CD14-positive monocyte (primary cell): ENCODE measurements around the gene TRAF3. TPM values are rescaled to one million over a fixed set of nuclear protein-coding genes. Genes with fewer than 3 reads are reported as not detected.
A peak's percentile ranks its signal among the peaks of the same experiment; 100 is the strongest.
"Not testable (repeated sequence)": the region's sequence is repeated elsewhere in the genome, so short reads cannot be mapped to it uniquely, and the experiment has no call there.

Experiments used
- DNase-seq, 3 donors: peaks; one replicate each; pipeline ENCODE4 v3.0.0-alpha.2; 2011 to 2022
- H2AFZ ChIP-seq: 2 replicates; pipeline ENCODE4 v1.6.0; 2012; ENCODE audit warnings: mild to moderate bottlenecking, low read depth, low read length, inconsistent platforms; ENCODE audit not compliant: insufficient read depth, poor library complexity, severe bottlenecking
- H3K27ac ChIP-seq, 2 donors: 1 replicate in 1 of 2; 2 replicates in 1 of 2; pipeline ENCODE4 v1.5.1; 2012 to 2013; ENCODE audit warnings: low read length in 2 of 2, control low read depth in 1 of 2, inconsistent platforms in 1 of 2, low read depth in 1 of 2, mild to moderate bottlenecking in 1 of 2
- H3K27me3 ChIP-seq, 2 donors: one replicate each; pipeline versions ENCODE4 v1.6.0 to v1.6.1; 2011 to 2013; ENCODE audit warnings: low read length in 2 of 2; ENCODE audit not compliant: control insufficient read depth in 2 of 2, insufficient read depth in 2 of 2
- H3K36me3 ChIP-seq, 2 donors: replicated peaks in 1 of 2; 1 replicate in 1 of 2; 2 replicates in 1 of 2; pipeline versions ENCODE4 v1.5.1 to v1.6.1; 2012 to 2013; ENCODE audit warnings: low read length in 2 of 2, control low read depth in 1 of 2, inconsistent platforms in 1 of 2, mild to moderate bottlenecking in 1 of 2; ENCODE audit not compliant: insufficient read depth in 2 of 2, control insufficient read depth in 1 of 2
- H3K4me1 ChIP-seq, 2 donors: 1 replicate in 1 of 2; 2 replicates in 1 of 2; pipeline versions ENCODE4 v1.5.1 to v1.6.1; 2012 to 2013; ENCODE audit warnings: low read length in 2 of 2, control low read depth in 1 of 2, inconsistent platforms in 1 of 2, mild to moderate bottlenecking in 1 of 2, moderate library complexity in 1 of 2; ENCODE audit not compliant: insufficient read depth in 2 of 2, control insufficient read depth in 1 of 2
- H3K4me2 ChIP-seq: replicated peaks from 2 replicates; pipeline ENCODE3; 2012; ENCODE audit warnings: low read length, moderate library complexity, mild to moderate bottlenecking; ENCODE audit not compliant: poor library complexity, severe bottlenecking; ENCODE audit errors: extremely low read depth
- H3K4me3 ChIP-seq, 3 experiments: fragments of 200-600 bp in 1 of 3; sonication (generic) in 1 of 3; replicated peaks in 1 of 3; 1 replicate in 2 of 3; 2 replicates in 1 of 3; pipeline ENCODE4 v1.5.1; 2011 to 2013; ENCODE audit warnings: low read length in 3 of 3, mild to moderate bottlenecking in 3 of 3, control low read depth in 2 of 3, low read depth in 2 of 3, inconsistent platforms in 1 of 3, moderate library complexity in 1 of 3
- H3K79me2 ChIP-seq: 2 replicates; pipeline ENCODE4 v1.6.0; 2012; ENCODE audit warnings: mild to moderate bottlenecking, control low read depth, inconsistent platforms, low read length, moderate library complexity; ENCODE audit not compliant: insufficient read depth
- H3K9ac ChIP-seq: 2 replicates; pipeline ENCODE4 v1.6.0; 2017; ENCODE audit warnings: low read length, mild to moderate bottlenecking; ENCODE audit not compliant: insufficient read depth, poor library complexity, severe bottlenecking
- H3K9me3 ChIP-seq, 2 donors: replicated peaks in 1 of 2; 1 replicate in 1 of 2; 2 replicates in 1 of 2; pipeline versions ENCODE4 v1.5.1 to v1.6.1; 2012 to 2013; ENCODE audit warnings: low read length in 2 of 2, control low read depth in 1 of 2; ENCODE audit not compliant: control insufficient read depth in 1 of 2, insufficient read depth in 1 of 2
- H4K20me1 ChIP-seq: 2 replicates; pipeline ENCODE4 v1.6.0; 2012; ENCODE audit warnings: mild to moderate bottlenecking, low read length, control low read depth, moderate library complexity; ENCODE audit not compliant: insufficient read depth
- H3K27ac Mint-ChIP-seq, 7 donors: one replicate each; pipeline ENCODE4 v1.8.0; 2020; ENCODE audit warnings: mild to moderate bottlenecking in 7 of 7, mixed read lengths in 7 of 7, moderate library complexity in 6 of 7, inconsistent platforms in 2 of 7
- H3K27me3 Mint-ChIP-seq, 3 donors: one replicate each; pipeline ENCODE4 v1.8.0; 2021 to 2022; ENCODE audit warnings: low read depth in 3 of 3, mild to moderate bottlenecking in 3 of 3, mixed read lengths in 3 of 3, moderate library complexity in 3 of 3, inconsistent platforms in 1 of 3
- H3K36me3 Mint-ChIP-seq, 2 donors: one replicate each; pipeline ENCODE4 v1.8.0; 2020; ENCODE audit warnings: mixed read lengths in 2 of 2, inconsistent platforms in 1 of 2, mild to moderate bottlenecking in 1 of 2
- H3K4me1 Mint-ChIP-seq: one replicate; pipeline ENCODE4 v1.8.0; 2020; ENCODE audit warnings: mild to moderate bottlenecking, mixed read lengths
- H3K4me3 Mint-ChIP-seq, 2 donors: one replicate each; pipeline ENCODE4 v1.8.0; 2020; ENCODE audit warnings: mild to moderate bottlenecking in 2 of 2, mixed read lengths in 2 of 2, moderate library complexity in 1 of 2
- H3K9me3 Mint-ChIP-seq, 7 donors: one replicate each; pipeline ENCODE4 v1.8.0; 2020 to 2022; ENCODE audit warnings: mixed read lengths in 7 of 7, mild to moderate bottlenecking in 6 of 7, moderate library complexity in 6 of 7, inconsistent platforms in 2 of 7
- CTCF ChIP-seq: fragments of 200-600 bp; IDR thresholded peaks from one replicate; pipeline ENCODE4 v1.8.0; 2022; ENCODE audit warnings: antibody characterized with exemption, mild to moderate bottlenecking
- WGBS: methylation state at CpG from one replicate; pipeline ENCODE4 v1.1.5; 2013; ENCODE audit warnings: missing lambda C conversion rate; ENCODE audit not compliant: insufficient coverage; 5-methylcytosine and 5-hydroxymethylcytosine counted together
- intact Hi-C, 2 donors: fragments of 100-400 bp; cut with micrococcal nuclease; formaldehyde crosslinking; loops; one replicate each; pipeline versions ENCODE4 v1.15.0 to v1.15.1; 2023
- polyA plus RNA-seq, 3 donors: library from polyadenylated mRNA; depleted of rRNA in 1 of 3; unstranded in 2 of 3; stranded (reverse) in 1 of 3; fragments of 300-500 nt in 2 of 3; fragments of >200 nt in 1 of 3; fragmentation: Illumina TruSeq in 2 of 3; gene quantifications; 1 replicate in 2 of 3; 2 replicates in 1 of 3; pipeline ENCODE4 v1.2.3, GENCODE V29; 2012 to 2021

TRAF3 gene
- polyA plus RNA-seq, 3 donors, result 12.0 to 37.6 (median 17.3) TPM

- intact Hi-C loops, result no loop called here
- Histone ChIP-seq H3K9me3 (no peaks in the 10 kb centered on the region), H3K27me3 (no peaks in the 10 kb centered on the region), H3K4me2 (no peak overlapping the region), H3K27ac (no peak overlapping the region), H3K79me2 (no peaks in the 10 kb centered on the region), H3K36me3 (peaks cover 76 to 98% of the 10 kb centered on the region in 2 donors), H3K4me3 (no peak overlapping the region), H3K9ac (no peak overlapping the region), H3K4me1 (no peaks in the 10 kb centered on the region), H4K20me1 (peaks cover 23% of the 10 kb centered on the region), H2AFZ (no peak overlapping the region)
- Mint-ChIP-seq H3K36me3 (peaks cover 76 to 85% of the 10 kb centered on the region in 2 donors), H3K9me3 (no peaks in the 10 kb centered on the region), H3K4me1 (no peaks in the 10 kb centered on the region), H3K27ac (no peak overlapping the region), H3K27me3 (peaks cover 0 to 2% (median 0%) of the 10 kb centered on the region in 3 donors), H3K4me3 (no peak overlapping the region)
- no peak for DNase-seq
- no peak for TF ChIP-seq CTCF
- WGBS, result 95% methylated on average over 6 of the region's 8 CpGs
These were observed 115.4 kb downstream of the TRAF3 start for GRCh38 chr14:102892651-102893050.

- Histone ChIP-seq H3K4me3 (no peak overlapping the region), H3K79me2 (no peaks in the 10 kb centered on the region), H4K20me1 (peaks cover 16% of the 10 kb centered on the region), H3K9me3 (no peaks in the 10 kb centered on the region), H3K36me3 (peaks cover 76 to 98% of the 10 kb centered on the region in 2 donors), H3K9ac (no peak overlapping the region), H2AFZ (no peak overlapping the region), H3K27ac (no peak overlapping the region), H3K4me1 (no peaks in the 10 kb centered on the region), H3K27me3 (no peaks in the 10 kb centered on the region), H3K4me2 (no peak overlapping the region)
- no peaks in the 10 kb centered on the region for H3K4me1 Mint-ChIP-seq
- no peak overlapping the region for H3K27ac Mint-ChIP-seq
- H3K36me3 Mint-ChIP-seq, result peaks cover 74 to 83% of the 10 kb centered on the region in 2 donors
- peaks cover 0 to 2% (median 0%) of the 10 kb centered on the region in 3 donors for H3K27me3 Mint-ChIP-seq
- no peaks in the 10 kb centered on the region for H3K9me3 Mint-ChIP-seq
- intact Hi-C loops, result no loop called here
- WGBS, result 89% methylated on average over 7 of the region's 9 CpGs
- TF ChIP-seq CTCF, result no peak
- DNase-seq, result no peak
- H3K4me3 Mint-ChIP-seq, result no peak overlapping the region
These were observed 116.2 kb downstream of the TRAF3 start for GRCh38 chr14:102893452-102893851.

GRCh38 chr14:102896735-102897134, 119.5 kb downstream of the TRAF3 start:
- H3K27me3 Mint-ChIP-seq, H3K79me2 ChIP-seq, H3K4me1 ChIP-seq, H3K4me2 ChIP-seq, H3K27me3 ChIP-seq, H2AFZ ChIP-seq, H3K9me3 Mint-ChIP-seq, H3K9me3 ChIP-seq, DNase-seq, H3K4me3 Mint-ChIP-seq, H3K4me3 ChIP-seq, H3K9ac ChIP-seq, H3K4me1 Mint-ChIP-seq, intact Hi-C loops, H3K27ac ChIP-seq: not testable (repeated sequence)
- H3K36me3 ChIP-seq, result peaks cover 69 to 92% of the 10 kb centered on the region in 2 donors
- peaks cover 35% of the 10 kb centered on the region for H4K20me1 ChIP-seq
- peak overlapping the region in 2 of 7 donors; percentile 15 to 65 for H3K27ac Mint-ChIP-seq
- H3K36me3 Mint-ChIP-seq, result peaks cover 70 to 88% of the 10 kb centered on the region in 2 donors
